GM19023 (cell line): ENCODE results near the gene KANK2.
"Not testable (repeated sequence)": the region's sequence is repeated elsewhere in the genome, so short reads cannot be mapped to it uniquely, and the experiment has no call there.

ENCODE experiments used
- ATAC-seq: cut with Tn5 transposase; IDR thresholded peaks from one replicate; pipeline ENCODE4 v1.9.1; 2021; ENCODE audit warnings: mild to moderate bottlenecking, moderate library complexity; ENCODE audit not compliant: unreplicated experiment

Gene KANK2

GRCh38 chr19:11198769-11199424 is 1.6 kb upstream of the KANK2 start:
- no peak for ATAC-seq

- no peak for ATAC-seq
Observed at GRCh38 chr19:11198175-11198534, 810 bp upstream of the KANK2 start.

- ATAC-seq = no peak
Observed at GRCh38 chr19:11196406-11197287, 698 bp downstream of the KANK2 start.

- no peak for ATAC-seq
Observed at GRCh38 chr19:11195681-11196080, 1.7 kb downstream of the KANK2 start.

DNA sequence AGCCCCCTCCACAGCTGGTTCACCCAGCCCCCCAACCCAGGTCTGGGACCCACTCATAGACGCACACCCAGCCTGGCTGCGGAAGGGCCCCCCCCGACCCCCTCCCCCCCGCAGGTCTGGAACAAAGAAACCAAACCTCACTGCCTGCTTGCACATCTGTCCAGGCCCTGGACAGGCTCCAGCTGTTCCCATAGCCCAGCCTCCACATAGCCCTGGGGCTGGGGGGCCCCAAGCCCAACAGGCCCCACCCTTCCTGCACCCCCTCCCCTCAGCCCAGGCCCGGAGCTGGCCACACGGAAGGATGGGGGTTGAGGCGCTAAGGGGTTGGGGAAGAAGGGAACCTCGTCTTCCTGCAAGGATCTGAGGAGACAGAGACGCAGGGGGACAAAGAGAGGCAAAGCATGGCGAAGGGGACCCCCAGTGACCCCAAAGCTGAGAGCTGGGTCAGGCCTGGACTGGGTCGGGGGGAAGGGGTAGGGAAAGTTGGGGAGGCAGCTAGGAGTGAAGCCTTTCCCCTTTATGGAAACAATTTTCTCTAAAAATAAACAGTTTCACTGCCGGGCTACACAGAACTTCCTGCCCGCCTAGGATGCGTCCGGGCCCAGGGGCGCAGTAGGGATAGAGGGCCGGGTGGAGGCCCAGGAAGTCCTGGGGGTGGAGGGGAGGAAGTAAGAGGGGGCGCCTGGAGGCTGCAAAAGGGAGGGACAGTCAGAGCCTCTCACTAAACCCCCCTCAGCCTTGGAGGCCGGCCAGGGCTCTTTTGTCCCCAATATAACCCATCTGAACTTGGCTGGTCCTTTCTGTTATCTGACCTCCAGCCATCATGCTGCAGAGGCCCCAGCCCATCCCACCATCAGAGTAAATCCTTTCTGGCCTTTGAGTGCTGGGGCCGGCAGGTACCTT is 2.4 kb downstream of the KANK2 start:
- ATAC-seq = no peak

- no peak for ATAC-seq
Observed at GRCh38 chr19:11194173-11194572, 3.2 kb downstream of the KANK2 start.

GRCh38 chr19:11192957-11193939 is 4.1 kb downstream of the KANK2 start:
- no peak for ATAC-seq

DNA sequence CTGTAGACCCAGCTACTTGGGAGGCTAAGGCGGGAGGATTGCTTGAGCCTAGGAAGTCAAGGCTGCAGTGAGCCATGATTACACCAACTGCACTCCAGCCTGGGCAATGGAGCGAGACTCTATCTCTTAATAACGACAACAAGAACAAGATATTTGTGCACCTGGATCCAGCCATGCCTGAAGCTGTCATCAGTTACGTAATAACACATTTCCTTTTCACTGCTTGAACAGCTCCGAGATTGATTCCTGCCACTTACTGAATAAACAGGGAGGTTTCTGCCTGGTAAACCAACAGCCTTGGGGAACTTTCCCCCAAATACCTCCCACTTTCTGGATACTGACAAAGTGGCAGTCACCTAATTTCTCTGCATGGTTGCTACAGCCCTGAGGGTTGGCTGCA is 5.4 kb downstream of the KANK2 start:
- ATAC-seq = no peak

DNA sequence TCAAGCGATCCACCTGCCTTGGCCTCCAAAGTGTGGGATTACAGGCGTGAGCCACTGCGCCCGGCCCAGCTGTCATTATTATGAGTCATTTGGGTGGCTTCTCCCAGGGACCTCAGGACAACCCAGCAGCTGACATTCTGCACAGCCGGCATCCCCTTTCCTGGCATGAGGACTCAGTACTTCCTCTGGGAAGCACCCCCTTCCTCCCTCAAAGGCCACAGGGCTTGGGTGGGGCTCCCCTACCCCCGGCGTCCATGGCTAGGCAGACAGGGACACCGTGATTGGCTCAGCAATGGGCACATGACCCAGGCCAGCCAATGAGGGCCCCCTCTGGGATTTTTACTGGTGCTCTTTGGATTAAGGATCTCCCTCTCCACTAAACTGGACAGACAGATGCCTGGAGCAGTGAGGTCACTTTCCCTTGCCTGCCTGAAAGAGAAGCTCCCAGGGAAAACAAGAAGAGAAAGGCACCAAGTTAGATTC is 6.0 kb downstream of the KANK2 start:
- ATAC-seq = no peak

- no peak for ATAC-seq
Observed at GRCh38 chr19:11190501-11190900, 6.8 kb downstream of the KANK2 start.

GRCh38 chr19:11187441-11187840 is 9.9 kb downstream of the KANK2 start:
- no peak for ATAC-seq

GRCh38 chr19:11182994-11183393 is 14.4 kb downstream of the KANK2 start:
- ATAC-seq = no peak

- ATAC-seq = no peak
Observed at GRCh38 chr19:11181488-11181887, 15.9 kb downstream of the KANK2 start.

GRCh38 chr19:11180975-11181374 is 16.4 kb downstream of the KANK2 start:
- ATAC-seq = not testable (repeated sequence)

GRCh38 chr19:11180346-11180745 is 17.0 kb downstream of the KANK2 start:
- ATAC-seq = no peak

- ATAC-seq = no peak
Observed at GRCh38 chr19:11179716-11180297, 17.5 kb downstream of the KANK2 start.

- not testable (repeated sequence) for ATAC-seq
Observed at GRCh38 chr19:11179145-11179465, 18.2 kb downstream of the KANK2 start.

GRCh38 chr19:11177592-11177991 is 19.8 kb downstream of the KANK2 start:
- no peak for ATAC-seq

DNA sequence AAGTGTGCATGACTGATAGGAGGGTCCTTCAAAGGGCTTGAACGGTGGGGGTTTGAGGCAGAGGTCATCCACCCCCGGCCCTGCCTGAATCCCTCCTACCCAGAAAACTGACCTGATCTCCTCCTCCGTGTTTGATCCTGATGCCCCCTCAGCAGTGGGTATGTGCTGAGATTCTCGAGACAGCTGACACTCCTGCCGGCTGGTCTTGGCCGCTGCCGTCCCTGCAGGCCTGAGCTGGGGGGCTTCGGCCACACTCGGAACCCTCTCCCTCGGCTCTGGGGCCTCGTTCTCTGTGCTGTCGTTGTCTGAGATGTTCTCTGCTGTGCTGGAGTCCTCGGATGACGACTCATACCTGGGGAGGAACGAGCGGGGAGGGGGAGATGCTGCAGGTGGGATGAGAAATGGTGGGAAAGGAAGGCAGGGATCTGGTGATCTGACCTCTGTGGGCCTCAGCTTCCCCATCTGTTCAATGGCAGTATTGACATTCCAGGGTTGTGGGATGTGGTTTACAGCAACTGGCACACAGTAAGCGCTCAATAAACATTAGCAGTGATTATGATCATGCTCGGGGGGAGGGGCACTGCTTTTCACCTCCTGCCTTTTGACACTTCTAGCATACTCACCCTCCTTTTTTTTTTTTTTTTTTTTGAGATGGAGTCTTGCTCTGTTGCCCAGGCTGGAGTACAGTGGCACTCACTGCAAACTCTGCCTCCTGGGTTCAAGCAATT is 20.7 kb downstream of the KANK2 start:
- ATAC-seq = no peak
